ENCODE results near the gene ATM. TPM values are rescaled to one million over a fixed set of nuclear protein-coding genes. Genes with fewer than 3 reads are reported as not detected.

ATM gene
- total RNA-seq, 1 experiment from 2014 or later, result 72.5 TPM

- TF ChIP-seq CTCF (conservative IDR thresholded peaks at IDR 0.05; ENCODE audit: low read depth, low read length) (no peak), EZH2 (IDR thresholded peaks at IDR 0.05; ENCODE audit: borderline replicate concordance, low read depth, low read length, poor library complexity, severe bottlenecking) (no peak)
- no peaks in the 10 kb centered on the region for H3K9me3 ChIP-seq (ENCODE audit: low read depth, low read length, poor library complexity, severe bottlenecking)
- ChIA-PET CTCF (no interaction called here), POLR2A (ENCODE audit: low non-redundant PET) (no interaction called here)
- no TSS peak for BruUV-seq (replicated peaks)
- H3K27me3 ChIP-seq (replicated peaks; ENCODE audit: insufficient read depth, low read depth, low read length, poor library complexity), result no peaks in the 10 kb centered on the region
- DNase-seq (ENCODE audit: low spot score), result no peak
- H3K4me1 ChIP-seq (ENCODE audit: insufficient read depth, low read length, poor library complexity, severe bottlenecking), result no peaks in the 10 kb centered on the region
- H3K36me3 ChIP-seq (ENCODE audit: insufficient read depth, low read length, poor library complexity, severe bottlenecking), result peaks cover 18% of the 10 kb centered on the region
- intact Hi-C loops (cut with micrococcal nuclease; ENCODE audit: unreplicated experiment), result no loop called here
- no peak overlapping the region for H3K27ac ChIP-seq (ENCODE audit: low read depth, low read length, poor library complexity, severe bottlenecking)
- H3K4me3 ChIP-seq (ENCODE audit: low read depth, low read length, poor library complexity, severe bottlenecking), result no peak overlapping the region
Measured at GRCh38 chr11:108340973-108341372, 118.1 kb downstream of the ATM start.

GRCh38 chr11:108341654-108342053, 118.8 kb downstream of the ATM start:
- intact Hi-C loops (cut with micrococcal nuclease; ENCODE audit: unreplicated experiment), result no loop called here
- no peaks in the 10 kb centered on the region for H3K4me1 ChIP-seq (ENCODE audit: insufficient read depth, low read length, poor library complexity, severe bottlenecking)
- H3K27ac ChIP-seq (ENCODE audit: low read depth, low read length, poor library complexity, severe bottlenecking), result no peak overlapping the region
- no peak overlapping the region for H3K4me3 ChIP-seq (ENCODE audit: low read depth, low read length, poor library complexity, severe bottlenecking)
- peaks cover 12% of the 10 kb centered on the region for H3K36me3 ChIP-seq (ENCODE audit: insufficient read depth, low read length, poor library complexity, severe bottlenecking)
- DNase-seq (ENCODE audit: low spot score), result no peak
- no peak for TF ChIP-seq EZH2 (IDR thresholded peaks at IDR 0.05; ENCODE audit: borderline replicate concordance, low read depth, low read length, poor library complexity, severe bottlenecking)
- TF ChIP-seq CTCF (conservative IDR thresholded peaks at IDR 0.05; ENCODE audit: low read depth, low read length), result no peak
- no TSS peak for BruUV-seq (replicated peaks)
- CTCF ChIA-PET, result no interaction called here
- POLR2A ChIA-PET (ENCODE audit: low non-redundant PET), result interaction anchor here (0.7 kb wide), 2 partner anchors 120 to 216 kb away, joined by 3 read pairs; no protein-coding TSS in a partner anchor
- H3K9me3 ChIP-seq (ENCODE audit: low read depth, low read length, poor library complexity, severe bottlenecking), result no peaks in the 10 kb centered on the region
- no peaks in the 10 kb centered on the region for H3K27me3 ChIP-seq (replicated peaks; ENCODE audit: insufficient read depth, low read depth, low read length, poor library complexity)

GRCh38 chr11:108343714-108344113, 120.8 kb downstream of the ATM start:
- intact Hi-C loops (cut with micrococcal nuclease; ENCODE audit: unreplicated experiment), result no loop called here
- no TSS peak for BruUV-seq (replicated peaks)
- Histone ChIP-seq H3K9me3 (ENCODE audit: low read depth, low read length, poor library complexity, severe bottlenecking) (no peaks in the 10 kb centered on the region), H3K4me3 (ENCODE audit: low read depth, low read length, poor library complexity, severe bottlenecking) (no peak overlapping the region), H3K36me3 (ENCODE audit: insufficient read depth, low read length, poor library complexity, severe bottlenecking) (no peaks in the 10 kb centered on the region), H3K27ac (ENCODE audit: low read depth, low read length, poor library complexity, severe bottlenecking) (no peak overlapping the region), H3K27me3 (replicated peaks; ENCODE audit: insufficient read depth, low read depth, low read length, poor library complexity) (no peaks in the 10 kb centered on the region), H3K4me1 (ENCODE audit: insufficient read depth, low read length, poor library complexity, severe bottlenecking) (no peaks in the 10 kb centered on the region)
- POLR2A ChIA-PET (ENCODE audit: low non-redundant PET), result no interaction called here
- CTCF ChIA-PET, result no interaction called here
- no peak for DNase-seq (ENCODE audit: low spot score)
- TF ChIP-seq EZH2 (IDR thresholded peaks at IDR 0.05; ENCODE audit: borderline replicate concordance, low read depth, low read length, poor library complexity, severe bottlenecking) (no peak), CTCF (conservative IDR thresholded peaks at IDR 0.05; ENCODE audit: low read depth, low read length) (no peak)

Data from A673 (cell line).